ENCODE data around the gene HHIPL2. TPM values are rescaled to one million over a fixed set of nuclear protein-coding genes. Genes with fewer than 3 reads are reported as not detected.

The HHIPL2 gene
- 0.45 TPM for polyA plus RNA-seq (2013, experiment 1 of 2)
- 0.25 TPM for polyA plus RNA-seq (2013, experiment 2 of 2)

- H3K4me3 ChIP-seq (ENCODE audit: low read length) = no peak within 1 kb of the TSS
- H3K36me3 ChIP-seq (ENCODE audit: insufficient read depth, low read length) = no peaks in the 10 kb centered on the region
- no peaks in the 10 kb centered on the region for H3K27me3 ChIP-seq (ENCODE audit: insufficient read depth, low read length)
- H3K9ac ChIP-seq (ENCODE audit: low read depth, low read length) = no peak within 1 kb of the TSS
- 63% methylated on average over 8 of the region's 8 CpGs for WGBS
- H3K4me1 ChIP-seq (ENCODE audit: insufficient read depth, low read length) = no peaks in the 10 kb centered on the region; the same call in 1 of the 2 replicates
- H3K9me3 ChIP-seq (ENCODE audit: insufficient read depth, low read depth, low read length) = no peaks in the 10 kb centered on the region
- H3K27ac ChIP-seq (ENCODE audit: low read depth, low read length) = no peak within 1 kb of the TSS
Observed at GRCh38 chr1:222547944-222548671, at the start of gene HHIPL2. Gene HHIPL2, minus strand, starts transcription at chr1:222548104. Its CDS starts 60 bp downstream, at chr1:222548044.

DNA sequence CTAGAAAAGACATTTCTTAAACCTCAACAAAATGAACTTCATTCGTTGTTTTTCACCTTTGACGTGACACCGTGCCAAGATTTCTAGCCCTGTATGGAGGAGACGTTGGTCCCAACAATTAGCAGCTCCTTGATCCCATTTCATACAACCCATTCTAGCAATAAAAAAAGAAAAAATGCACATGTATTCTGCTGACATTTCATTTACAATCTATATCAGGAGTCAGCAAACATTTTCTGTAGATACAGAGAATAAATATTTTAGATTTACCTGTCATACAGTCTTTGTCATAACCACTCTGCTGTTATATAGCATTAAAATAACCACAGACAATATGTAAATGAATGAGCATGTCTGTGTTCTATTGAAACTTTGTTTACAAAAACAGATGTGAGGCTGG, 48.8 kb upstream of the HHIPL2 start:
- peaks cover 5% of the 10 kb centered on the region; the same call in 1 of the 2 replicates for H3K9me3 ChIP-seq (ENCODE audit: insufficient read depth, low read depth, low read length)
- H3K36me3 ChIP-seq (ENCODE audit: insufficient read depth, low read length) = no peaks in the 10 kb centered on the region
- 91% methylated on average over 4 of the region's 4 CpGs for WGBS
- no peak overlapping the region for H3K27ac ChIP-seq (ENCODE audit: low read depth, low read length)
- H3K4me3 ChIP-seq (ENCODE audit: low read length) = no peak overlapping the region
- no peaks in the 10 kb centered on the region for H3K4me1 ChIP-seq (ENCODE audit: insufficient read depth, low read length)
- peaks cover 40% of the 10 kb centered on the region; the same call in 1 of the 2 replicates for H3K27me3 ChIP-seq (ENCODE audit: insufficient read depth, low read length)
- no peak overlapping the region for H3K9ac ChIP-seq (ENCODE audit: low read depth, low read length)

GRCh38 chr1:222594789-222595188, 46.9 kb upstream of the HHIPL2 start:
- Histone ChIP-seq H3K36me3 (ENCODE audit: insufficient read depth, low read length) (no peaks in the 10 kb centered on the region), H3K27me3 (ENCODE audit: insufficient read depth, low read length) (peaks cover 31% of the 10 kb centered on the region; the same call in 1 of the 2 replicates), H3K9me3 (ENCODE audit: insufficient read depth, low read depth, low read length) (peaks cover 5% of the 10 kb centered on the region; the same call in 1 of the 2 replicates), H3K9ac (ENCODE audit: low read depth, low read length) (no peak overlapping the region), H3K4me1 (ENCODE audit: insufficient read depth, low read length) (no peaks in the 10 kb centered on the region; the same call in 1 of the 2 replicates), H3K27ac (ENCODE audit: low read depth, low read length) (no peak overlapping the region), H3K4me3 (ENCODE audit: low read length) (no peak overlapping the region)
- WGBS = 83% methylated on average over 1 of the region's 3 CpGs

DNA sequence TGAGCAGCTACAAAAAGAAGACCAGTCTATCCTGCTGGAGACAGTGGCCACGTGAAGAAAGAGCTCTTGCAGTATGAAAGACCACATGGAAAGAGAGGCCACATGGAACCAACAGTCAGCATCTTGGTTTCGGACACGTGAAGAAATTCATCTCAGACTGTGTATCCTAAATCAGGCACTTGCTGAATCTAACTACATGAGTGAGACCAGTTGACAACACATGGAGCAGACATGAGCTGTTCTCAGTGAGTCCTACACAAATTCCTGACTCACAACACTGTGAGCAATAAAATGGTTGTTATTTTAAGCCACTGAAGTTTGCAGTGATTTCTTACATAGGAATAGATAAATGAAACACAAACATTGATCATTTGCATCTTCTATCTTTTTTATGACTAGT, 44.3 kb upstream of the HHIPL2 start:
- WGBS = 81% methylated on average over 3 of the region's 3 CpGs
- H3K9me3 ChIP-seq (ENCODE audit: insufficient read depth, low read depth, low read length) = peaks cover 5% of the 10 kb centered on the region; the same call in 1 of the 2 replicates
- H3K27me3 ChIP-seq (ENCODE audit: insufficient read depth, low read length) = peaks cover 14% of the 10 kb centered on the region; the same call in 1 of the 2 replicates
- no peak overlapping the region for H3K9ac ChIP-seq (ENCODE audit: low read depth, low read length)
- peaks cover 11% of the 10 kb centered on the region for H3K36me3 ChIP-seq (ENCODE audit: insufficient read depth, low read length)
- H3K4me1 ChIP-seq (ENCODE audit: insufficient read depth, low read length) = peaks cover 4% of the 10 kb centered on the region; the same call in 1 of the 2 replicates
- no peak overlapping the region for H3K4me3 ChIP-seq (ENCODE audit: low read length)
- H3K27ac ChIP-seq (ENCODE audit: low read depth, low read length) = no peak overlapping the region

GRCh38 chr1:222589462-222590302, 41.8 kb upstream of the HHIPL2 start, which contains the start of gene TAF1A:
Gene TAF1A, minus strand, starts transcription at chr1:222589933.
- H3K9me3 ChIP-seq (ENCODE audit: insufficient read depth, low read depth, low read length) = peaks cover 2% of the 10 kb centered on the region; the same call in 1 of the 2 replicates
- H3K4me3 ChIP-seq (ENCODE audit: low read length) = peak within 1 kb of the TSS; percentile 89
- H3K27ac ChIP-seq (ENCODE audit: low read depth, low read length) = peak within 1 kb of the TSS; percentile 84
- H3K9ac ChIP-seq (ENCODE audit: low read depth, low read length) = peak within 1 kb of the TSS; percentile 80
- peaks cover 36% of the 10 kb centered on the region for H3K36me3 ChIP-seq (ENCODE audit: insufficient read depth, low read length)
- under 1% methylated on average over 41 of the region's 41 CpGs for WGBS
- H3K4me1 ChIP-seq (ENCODE audit: insufficient read depth, low read length) = peaks cover 4% of the 10 kb centered on the region; the same call in 1 of the 2 replicates
- peaks cover 12% of the 10 kb centered on the region; the same call in 1 of the 2 replicates for H3K27me3 ChIP-seq (ENCODE audit: insufficient read depth, low read length)

- Histone ChIP-seq H3K36me3 (ENCODE audit: insufficient read depth, low read length) (peaks cover 49% of the 10 kb centered on the region), H3K27ac (ENCODE audit: low read depth, low read length) (no peak overlapping the region), H3K9me3 (ENCODE audit: insufficient read depth, low read depth, low read length) (no peaks in the 10 kb centered on the region), H3K9ac (ENCODE audit: low read depth, low read length) (no peak overlapping the region), H3K4me3 (ENCODE audit: low read length) (peak overlapping the region; percentile 89; the same call in 1 of the 2 replicates), H3K27me3 (ENCODE audit: insufficient read depth, low read length) (peaks cover 12% of the 10 kb centered on the region; the same call in 1 of the 2 replicates), H3K4me1 (ENCODE audit: insufficient read depth, low read length) (peaks cover 4% of the 10 kb centered on the region; the same call in 1 of the 2 replicates)
- WGBS = 98% methylated on average over 1 of the region's 1 CpG
Observed at GRCh38 chr1:222588135-222588534, 40.2 kb upstream of the HHIPL2 start.

- Histone ChIP-seq H3K27me3 (ENCODE audit: insufficient read depth, low read length) (peaks cover under 1% of the 10 kb centered on the region; the same call in 1 of the 2 replicates), H3K9ac (ENCODE audit: low read depth, low read length) (no peak overlapping the region), H3K4me1 (ENCODE audit: insufficient read depth, low read length) (peaks cover 4% of the 10 kb centered on the region; the same call in 1 of the 2 replicates), H3K4me3 (ENCODE audit: low read length) (no peak overlapping the region), H3K9me3 (ENCODE audit: insufficient read depth, low read depth, low read length) (no peaks in the 10 kb centered on the region), H3K27ac (ENCODE audit: low read depth, low read length) (no peak overlapping the region), H3K36me3 (ENCODE audit: insufficient read depth, low read length) (peaks cover 62% of the 10 kb centered on the region)
- WGBS = 88% methylated on average over 1 of the region's 2 CpGs
Observed at GRCh38 chr1:222586842-222587241, 38.9 kb upstream of the HHIPL2 start.

GRCh38 chr1:222583079-222583478, 35.2 kb upstream of the HHIPL2 start:
- no peaks in the 10 kb centered on the region for H3K27me3 ChIP-seq (ENCODE audit: insufficient read depth, low read length)
- peaks cover 88% of the 10 kb centered on the region for H3K36me3 ChIP-seq (ENCODE audit: insufficient read depth, low read length)
- H3K4me3 ChIP-seq (ENCODE audit: low read length) = no peak overlapping the region
- WGBS = 94% methylated on average over 5 of the region's 5 CpGs
- H3K4me1 ChIP-seq (ENCODE audit: insufficient read depth, low read length) = no peaks in the 10 kb centered on the region
- no peaks in the 10 kb centered on the region for H3K9me3 ChIP-seq (ENCODE audit: insufficient read depth, low read depth, low read length)
- no peak overlapping the region for H3K9ac ChIP-seq (ENCODE audit: low read depth, low read length)
- H3K27ac ChIP-seq (ENCODE audit: low read depth, low read length) = no peak overlapping the region

GRCh38 chr1:222582099-222582774, 34.3 kb upstream of the HHIPL2 start:
- 92% methylated on average over 3 of the region's 4 CpGs for WGBS
- no peak overlapping the region for H3K27ac ChIP-seq (ENCODE audit: low read depth, low read length)

DNA sequence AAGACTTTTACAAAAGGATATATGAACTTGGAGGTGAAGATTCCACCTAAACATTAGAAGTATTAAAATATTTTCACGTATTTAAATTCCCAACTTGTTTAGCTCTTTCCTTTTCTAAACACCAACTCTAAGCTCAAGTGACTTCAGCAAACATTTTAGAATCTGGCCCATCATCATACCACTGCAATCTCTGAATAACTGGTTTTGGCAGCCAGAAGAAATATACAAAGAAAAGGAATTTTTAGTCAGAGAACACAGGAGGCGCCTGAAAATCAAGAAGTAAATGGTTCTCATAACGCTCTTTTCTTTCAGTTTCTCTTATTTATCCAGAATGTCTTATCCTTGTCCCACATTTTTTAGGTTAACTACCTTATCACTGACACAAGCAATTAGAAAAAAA, 31.4 kb upstream of the HHIPL2 start:
- WGBS = 90% methylated on average over 3 of the region's 3 CpGs
- peaks cover 90% of the 10 kb centered on the region for H3K36me3 ChIP-seq (ENCODE audit: insufficient read depth, low read length)
- H3K27me3 ChIP-seq (ENCODE audit: insufficient read depth, low read length) = no peaks in the 10 kb centered on the region
- H3K27ac ChIP-seq (ENCODE audit: low read depth, low read length) = no peak overlapping the region
- H3K4me1 ChIP-seq (ENCODE audit: insufficient read depth, low read length) = no peaks in the 10 kb centered on the region
- no peak overlapping the region for H3K9ac ChIP-seq (ENCODE audit: low read depth, low read length)
- no peak overlapping the region for H3K4me3 ChIP-seq (ENCODE audit: low read length)
- no peaks in the 10 kb centered on the region for H3K9me3 ChIP-seq (ENCODE audit: insufficient read depth, low read depth, low read length)

More at GRCh38 chr1:222582099-222582774, 34.3 kb upstream of the HHIPL2 start:
- Histone ChIP-seq H3K27me3 (ENCODE audit: insufficient read depth, low read length) (no peaks in the 10 kb centered on the region), H3K9me3 (ENCODE audit: insufficient read depth, low read depth, low read length) (no peaks in the 10 kb centered on the region), H3K4me1 (ENCODE audit: insufficient read depth, low read length) (no peaks in the 10 kb centered on the region), H3K9ac (ENCODE audit: low read depth, low read length) (no peak overlapping the region), H3K4me3 (ENCODE audit: low read length) (no peak overlapping the region), H3K36me3 (ENCODE audit: insufficient read depth, low read length) (peaks cover 89% of the 10 kb centered on the region)
